ENCODE results near the gene GGA3.
"Not testable (repeated sequence)": the region's sequence is repeated elsewhere in the genome, so short reads cannot be mapped to it uniquely, and the experiment has no call there.

GGA3 gene

DNA sequence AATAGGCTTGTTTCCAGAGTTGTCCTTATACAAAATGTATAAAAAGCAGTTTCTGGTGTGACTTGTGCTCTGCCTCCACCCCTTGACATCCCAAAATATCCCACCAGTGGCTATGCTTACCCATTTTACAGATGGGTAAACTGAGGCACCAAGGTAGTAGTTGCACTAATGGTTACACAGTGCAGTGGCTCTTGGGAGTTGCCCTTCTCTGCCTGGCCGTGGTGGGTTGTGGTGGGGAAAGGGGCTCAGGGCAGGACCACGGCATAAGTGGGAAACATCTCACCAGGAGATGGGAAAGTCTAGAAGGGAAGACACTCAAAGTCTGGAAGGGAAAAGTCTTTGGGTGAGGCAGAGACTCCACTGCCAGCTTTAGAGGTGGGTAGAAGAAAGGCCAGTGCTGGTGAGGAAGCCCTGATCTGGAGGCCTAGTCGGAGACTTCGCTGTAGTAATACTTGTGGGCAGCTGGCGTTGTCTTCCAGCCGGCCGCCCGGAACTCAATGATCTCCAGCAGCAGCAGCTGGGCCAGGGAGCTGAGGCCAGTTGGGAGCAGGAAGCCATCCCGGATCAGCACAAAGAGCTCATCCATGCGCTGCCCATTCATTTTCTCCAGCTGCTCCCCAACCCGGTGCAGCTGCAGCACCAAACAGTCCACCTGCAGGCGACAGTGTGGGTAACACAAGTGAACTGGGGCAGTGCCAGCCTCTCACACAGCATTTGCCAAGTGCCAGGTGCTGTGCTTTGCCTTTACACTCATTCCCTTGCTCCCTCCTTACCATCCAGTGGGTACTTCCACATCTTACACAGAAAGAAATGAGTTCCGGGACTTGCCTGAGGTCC, 5.1 kb upstream of the GGA3 start:
- Histone ChIP-seq H3K27ac (peak overlapping the region; percentile 75), H3K9me3 (no peaks in the 10 kb centered on the region), H3K4me3 (ENCODE audit: low read depth in 1 of 2, low read length in 1 of 2) (no peak overlapping the region), H3K27me3 (no peaks in the 10 kb centered on the region), H3K36me3 (no peaks in the 10 kb centered on the region), H3K4me1 (ENCODE audit: control insufficient read depth in 1 of 2, insufficient read depth in 1 of 2, low read depth in 1 of 2, low read length in 1 of 2) (peaks cover 59 to 69% of the 10 kb centered on the region in 2 experiments)
- TF ChIP-seq, protein P1, sequence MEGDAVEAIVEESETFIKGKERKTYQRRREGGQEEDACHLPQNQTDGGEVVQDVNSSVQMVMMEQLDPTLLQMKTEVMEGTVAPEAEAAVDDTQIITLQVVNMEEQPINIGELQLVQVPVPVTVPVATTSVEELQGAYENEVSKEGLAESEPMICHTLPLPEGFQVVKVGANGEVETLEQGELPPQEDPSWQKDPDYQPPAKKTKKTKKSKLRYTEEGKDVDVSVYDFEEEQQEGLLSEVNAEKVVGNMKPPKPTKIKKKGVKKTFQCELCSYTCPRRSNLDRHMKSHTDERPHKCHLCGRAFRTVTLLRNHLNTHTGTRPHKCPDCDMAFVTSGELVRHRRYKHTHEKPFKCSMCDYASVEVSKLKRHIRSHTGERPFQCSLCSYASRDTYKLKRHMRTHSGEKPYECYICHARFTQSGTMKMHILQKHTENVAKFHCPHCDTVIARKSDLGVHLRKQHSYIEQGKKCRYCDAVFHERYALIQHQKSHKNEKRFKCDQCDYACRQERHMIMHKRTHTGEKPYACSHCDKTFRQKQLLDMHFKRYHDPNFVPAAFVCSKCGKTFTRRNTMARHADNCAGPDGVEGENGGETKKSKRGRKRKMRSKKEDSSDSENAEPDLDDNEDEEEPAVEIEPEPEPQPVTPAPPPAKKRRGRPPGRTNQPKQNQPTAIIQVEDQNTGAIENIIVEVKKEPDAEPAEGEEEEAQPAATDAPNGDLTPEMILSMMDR (IDR thresholded peaks at IDR 0.05), result no peak

DNA sequence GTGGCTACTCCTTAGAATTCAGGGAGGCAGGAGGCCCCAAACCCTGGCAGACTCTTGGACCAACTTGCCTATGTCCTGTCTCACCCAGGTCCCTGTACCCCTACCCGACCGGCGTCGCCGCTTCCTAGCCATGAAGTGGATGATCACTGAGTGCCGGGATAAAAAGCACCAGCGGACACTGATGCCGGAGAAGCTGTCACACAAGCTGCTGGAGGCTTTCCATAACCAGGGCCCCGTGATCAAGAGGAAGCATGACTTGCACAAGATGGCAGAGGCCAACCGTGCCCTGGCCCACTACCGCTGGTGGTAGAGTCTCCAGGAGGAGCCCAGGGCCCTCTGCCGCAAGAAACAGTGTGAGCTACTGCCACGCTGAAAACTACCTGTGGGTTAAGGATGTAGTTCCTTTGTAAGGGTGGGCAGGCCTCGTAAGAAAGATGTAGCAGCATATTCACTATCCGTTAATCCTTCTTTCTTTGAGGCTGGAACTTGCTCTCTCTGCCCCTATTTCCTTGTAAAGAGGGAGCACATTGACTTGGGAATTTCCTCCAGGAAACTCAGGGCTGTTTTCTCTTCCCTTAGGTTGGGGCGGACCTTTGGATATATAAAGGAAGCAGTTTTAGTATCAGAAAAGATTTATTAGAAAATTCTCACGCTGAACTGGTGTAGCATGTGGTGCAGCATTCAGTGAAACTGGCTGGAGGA, 4.4 kb upstream of the GGA3 start:
- no peaks in the 10 kb centered on the region for H3K27me3 ChIP-seq
- no peaks in the 10 kb centered on the region for H3K36me3 ChIP-seq
- TF ChIP-seq, protein P1 (IDR thresholded peaks at IDR 0.05), result no peak
- H3K27ac ChIP-seq, result peak overlapping the region; percentile 75
- peaks cover 57 to 69% of the 10 kb centered on the region in 2 experiments for H3K4me1 ChIP-seq (ENCODE audit: control insufficient read depth in 1 of 2, insufficient read depth in 1 of 2, low read depth in 1 of 2, low read length in 1 of 2)
- no peak overlapping the region for H3K4me3 ChIP-seq (ENCODE audit: low read depth in 1 of 2, low read length in 1 of 2)
- no peaks in the 10 kb centered on the region for H3K9me3 ChIP-seq

DNA sequence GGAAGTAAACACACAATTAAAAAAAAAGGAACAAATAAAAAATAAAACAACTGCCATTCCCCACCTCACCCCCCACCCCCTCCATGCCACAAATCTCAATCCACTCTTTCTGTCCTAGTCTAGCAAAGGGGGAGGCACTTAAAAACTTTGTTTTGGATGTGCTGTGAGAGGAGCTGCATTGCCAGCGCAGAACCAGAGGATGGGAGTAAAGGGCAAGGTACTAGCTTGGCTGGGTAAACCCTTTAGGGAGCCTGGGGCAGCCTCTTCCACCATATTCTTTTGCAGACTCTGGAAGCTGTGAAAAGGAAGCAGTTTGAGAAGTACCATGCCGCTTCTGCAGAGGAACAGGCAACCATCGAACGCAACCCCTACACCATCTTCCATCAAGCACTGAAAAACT, 1.6 kb upstream of the GGA3 start:
- Histone ChIP-seq H3K4me1 (ENCODE audit: control insufficient read depth in 1 of 2, insufficient read depth in 1 of 2, low read depth in 1 of 2, low read length in 1 of 2) (peaks cover 58 to 62% of the 10 kb centered on the region in 2 experiments), H3K9me3 (no peaks in the 10 kb centered on the region), H3K4me3 (ENCODE audit: low read depth in 1 of 2, low read length in 1 of 2) (no peak overlapping the region), H3K27me3 (no peaks in the 10 kb centered on the region), H3K36me3 (no peaks in the 10 kb centered on the region), H3K27ac (no peak overlapping the region)
- TF ChIP-seq, protein P1 (IDR thresholded peaks at IDR 0.05), result no peak

DNA sequence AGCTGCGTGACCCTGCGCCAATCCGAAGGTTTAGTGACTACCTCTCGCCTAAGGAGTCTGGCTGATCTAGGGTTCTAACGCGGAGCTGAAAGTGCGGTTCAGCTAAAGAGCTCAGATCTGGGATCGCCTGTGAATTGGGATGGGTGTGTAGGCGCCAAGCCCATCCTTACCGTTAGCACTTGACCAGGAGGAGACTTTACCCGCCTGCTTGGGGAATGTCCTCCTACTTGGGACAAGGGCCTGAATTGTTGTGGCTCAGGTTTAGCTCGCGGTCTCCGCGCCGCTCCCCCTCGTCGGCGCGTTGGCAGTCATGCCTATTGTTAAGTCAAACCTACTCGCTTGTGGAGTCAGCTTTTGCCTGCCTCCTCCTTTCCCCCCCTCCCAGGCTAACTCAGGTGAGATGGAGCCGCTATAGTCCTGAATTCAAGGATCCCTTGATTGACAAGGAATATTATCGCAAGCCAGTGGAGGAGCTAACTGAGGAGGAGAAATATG, 753 bp upstream of the GGA3 start:
- Histone ChIP-seq H3K4me1 (ENCODE audit: control insufficient read depth in 1 of 2, insufficient read depth in 1 of 2, low read depth in 1 of 2, low read length in 1 of 2) (peaks cover 49 to 54% of the 10 kb centered on the region in 2 experiments), H3K4me3 (ENCODE audit: low read depth in 1 of 2, low read length in 1 of 2) (peak overlapping the region; percentile 78 to 99)

DNA sequence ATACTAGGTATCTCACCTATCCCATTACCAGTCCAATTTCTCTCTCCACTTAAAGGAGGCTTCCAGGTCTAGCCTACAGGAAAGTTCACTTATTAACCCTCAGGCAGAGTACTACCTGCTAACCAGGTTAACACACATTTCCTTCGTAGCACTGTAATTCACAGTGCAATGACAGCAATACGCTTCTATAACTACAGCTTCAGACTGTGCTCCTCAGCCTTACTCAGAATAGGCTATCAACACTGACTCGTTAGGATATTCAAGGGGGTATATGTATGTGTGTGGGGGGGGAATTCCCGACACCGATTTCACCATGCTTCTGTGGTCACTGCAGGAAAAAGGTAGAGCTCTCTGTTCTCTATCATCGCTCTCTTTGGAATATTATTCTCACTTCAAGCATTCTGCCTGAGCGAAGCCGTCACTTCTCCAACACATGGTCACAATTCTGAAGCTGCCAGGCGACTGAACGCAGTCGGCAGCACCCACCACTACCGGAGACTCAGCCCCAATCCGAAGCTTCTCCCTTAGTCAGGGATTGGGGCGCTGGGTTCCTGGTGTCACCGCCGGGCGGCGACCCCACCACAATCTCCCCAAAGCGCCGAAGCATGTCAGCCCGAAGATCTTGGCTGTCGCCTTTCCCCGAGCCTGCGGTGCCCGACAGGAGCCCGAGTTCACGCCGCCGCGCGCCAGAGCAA, 618 bp downstream of the GGA3 start:
- peak overlapping the region; percentile 78 to 99 for H3K4me3 ChIP-seq (ENCODE audit: low read depth in 1 of 2, low read length in 1 of 2)
- H3K27ac ChIP-seq, result peak overlapping the region; percentile 96
- TF ChIP-seq, protein P1 (IDR thresholded peaks at IDR 0.05), result no peak
- no peaks in the 10 kb centered on the region for H3K9me3 ChIP-seq
- peaks cover 46 to 49% of the 10 kb centered on the region in 2 experiments for H3K4me1 ChIP-seq (ENCODE audit: control insufficient read depth in 1 of 2, insufficient read depth in 1 of 2, low read depth in 1 of 2, low read length in 1 of 2)
- no peaks in the 10 kb centered on the region for H3K36me3 ChIP-seq
- H3K27me3 ChIP-seq, result no peaks in the 10 kb centered on the region

More for the DNA sequence above, 753 bp upstream of the GGA3 start:
- Histone ChIP-seq H3K36me3 (no peaks in the 10 kb centered on the region), H3K27ac (peak overlapping the region; percentile 96), H3K9me3 (no peaks in the 10 kb centered on the region), H3K27me3 (no peaks in the 10 kb centered on the region)
- TF ChIP-seq, protein P1 (IDR thresholded peaks at IDR 0.05), result no peak

DNA sequence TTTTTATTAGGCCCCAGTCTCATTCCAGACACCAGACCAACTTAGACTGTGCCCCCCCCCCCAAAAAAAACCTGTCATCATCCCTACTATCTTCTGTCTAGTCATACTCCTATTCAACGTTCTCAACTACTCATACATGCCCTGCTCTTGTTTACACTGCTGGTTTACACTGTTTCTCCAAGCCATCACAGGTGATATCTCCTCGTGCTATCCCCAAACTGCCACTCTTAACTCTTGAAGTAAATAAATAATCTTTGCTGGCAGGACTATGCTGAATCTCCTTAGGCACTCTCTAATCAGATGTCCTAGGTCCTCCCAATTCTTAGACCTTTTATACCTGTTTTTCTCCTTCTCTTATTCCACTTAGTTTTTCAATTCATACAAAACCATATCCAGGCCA, 4.2 kb downstream of the GGA3 start:
- H3K27ac ChIP-seq; H3K4me3 ChIP-seq (ENCODE audit: low read depth in 1 of 2, low read length in 1 of 2); H3K36me3 ChIP-seq; H3K27me3 ChIP-seq; H3K9me3 ChIP-seq: not testable (repeated sequence)
- H3K4me1 ChIP-seq (ENCODE audit: control insufficient read depth in 1 of 2, insufficient read depth in 1 of 2, low read depth in 1 of 2, low read length in 1 of 2), result peaks cover 36 to 39% of the 10 kb centered on the region in 2 experiments

DNA sequence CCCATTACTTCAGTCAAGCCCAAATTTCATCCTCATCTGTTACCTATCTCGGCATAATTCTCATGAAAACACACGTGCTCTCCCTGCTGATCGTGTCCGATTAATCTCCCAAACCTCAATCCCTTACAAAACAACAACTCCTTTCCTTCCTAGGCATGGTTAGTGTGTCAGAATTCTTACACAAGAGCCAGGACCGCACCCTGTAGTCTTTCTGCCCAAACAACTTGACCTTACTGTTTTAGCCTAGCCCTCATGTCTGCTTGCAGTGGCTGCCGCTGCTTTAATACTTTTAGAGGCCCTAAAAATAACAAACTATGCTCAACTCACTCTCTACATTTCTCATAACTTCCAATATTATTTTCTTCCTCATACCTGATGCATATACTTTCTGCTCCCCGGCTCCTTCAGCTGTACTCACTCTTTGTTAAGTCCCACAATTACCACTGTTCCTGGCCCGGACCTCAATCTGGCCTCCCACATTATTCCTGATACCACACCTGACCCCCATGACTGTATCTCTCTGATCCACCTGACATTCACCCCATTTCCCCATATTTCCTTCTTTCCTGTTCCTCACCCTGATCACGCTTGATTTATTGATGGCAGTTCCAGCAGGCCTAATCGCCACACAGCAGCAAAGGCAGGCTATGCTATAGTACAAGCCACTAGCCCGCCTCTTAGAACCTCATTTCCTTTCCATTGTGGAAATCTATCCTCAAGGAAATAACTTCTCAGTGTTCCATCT, 5.3 kb downstream of the GGA3 start:
- peak overlapping the region; percentile 72 for H3K27ac ChIP-seq
- not testable (repeated sequence) for H3K4me3 ChIP-seq (ENCODE audit: low read depth in 1 of 2, low read length in 1 of 2); H3K36me3 ChIP-seq; H3K27me3 ChIP-seq; H3K9me3 ChIP-seq
- H3K4me1 ChIP-seq (ENCODE audit: control insufficient read depth in 1 of 2, insufficient read depth in 1 of 2, low read depth in 1 of 2, low read length in 1 of 2), result peaks cover 43 to 45% of the 10 kb centered on the region in 2 experiments
